ENCODE data around the gene NR1H4.
A peak's percentile ranks its signal among the peaks of the same experiment; 100 is the strongest.
"Not testable (repeated sequence)": the region's sequence is repeated elsewhere in the genome, so short reads cannot be mapped to it uniquely, and the experiment has no call there.

Gene NR1H4

GRCh38 chr12:100573292-100574186, 99.9 kb downstream of the NR1H4 start, which contains the start of gene GAS2L3:
Gene GAS2L3 (plus strand): TSS chr12:100573684. CDS start chr12:100594905, 21,221 bp downstream.
- peak; percentile 28 for DNase-seq

GRCh38 chr12:100574187-100575074, 100.8 kb downstream of the NR1H4 start:
- no peak for DNase-seq

- DNase-seq = no peak
Observed at GRCh38 chr12:100576331-100577036, 102.8 kb downstream of the NR1H4 start.

GRCh38 chr12:100578923-100579322, 105.3 kb downstream of the NR1H4 start:
- DNase-seq = no peak

- no peak for DNase-seq
Observed at GRCh38 chr12:100579844-100580243, 106.2 kb downstream of the NR1H4 start.

- no peak for DNase-seq
Observed at GRCh38 chr12:100584256-100584655, 110.6 kb downstream of the NR1H4 start.

- DNase-seq = no peak
Observed at GRCh38 chr12:100591979-100592378, 118.3 kb downstream of the NR1H4 start.

GRCh38 chr12:100593490-100593889, 119.8 kb downstream of the NR1H4 start:
- DNase-seq = no peak

- DNase-seq = no peak
Observed at GRCh38 chr12:100601626-100602025, 128.0 kb downstream of the NR1H4 start.

GRCh38 chr12:100602997-100603396, 129.3 kb downstream of the NR1H4 start:
- DNase-seq = not testable (repeated sequence)

GRCh38 chr12:100608776-100609175, 135.1 kb downstream of the NR1H4 start:
- no peak for DNase-seq

- DNase-seq = no peak
Observed at GRCh38 chr12:100610666-100611430, 137.2 kb downstream of the NR1H4 start.

- no peak for DNase-seq
Observed at GRCh38 chr12:100612606-100613005, 138.9 kb downstream of the NR1H4 start.

All from stimulated activated naive CD4-positive, alpha-beta T cell treated with Interleukin-2 at 50 U/mL for 16 hours (primary cell).